Endothelial cell of umbilical vein (primary cell): Measurements from ENCODE around the gene ARSB. TPM values are rescaled to one million over a fixed set of nuclear protein-coding genes. Genes with fewer than 3 reads are reported as not detected.

Source experiments
- BruUV-seq: library from RNA; stranded (reverse); fragments of 400-500 nt; replicated peaks from 2 replicates; lab custom pipeline; 2021; lab: Mats Ljungman, UMichigan
- CTCF ChIA-PET: fragments of 300-600, 350-600 bp; sonication (Branson Sonifier 250); formaldehyde crosslinking; loops from one replicate; lab custom pipeline; 2021; ENCODE audit warnings: antibody characterized with exemption, inconsistent platforms; lab: Charles Lee
- POLR2A ChIA-PET: fragments of 300-600, 350-600 bp; sonication (Branson Sonifier 250); formaldehyde crosslinking; loops from one replicate; lab custom pipeline; 2021; ENCODE audit warnings: antibody characterized with exemption, inconsistent platforms; lab: Charles Lee
- DNase-seq: peaks from one replicate; pipeline ENCODE4 v3.0.0-alpha.2; 2011; ENCODE audit warnings: low read depth, low spot score
- FAIRE-seq: peaks from 2 replicates; lab custom pipeline; 2011; peaks lifted over from hg19 to GRCh38; lab: Jason Lieb, UNC
- H2AFZ ChIP-seq: 2 replicates; pipeline ENCODE4 v1.6.0; 2012; ENCODE audit warnings: low read depth, low read length, control low read depth, inconsistent platforms
- H3K27ac ChIP-seq: 2 replicates; pipeline ENCODE4 v1.5.1; 2011; ENCODE audit warnings: low read depth, mild to moderate bottlenecking, control low read depth, low read length, moderate library complexity; ENCODE audit not compliant: insufficient read depth
- H3K27me3 ChIP-seq, 2 experiments: 2 replicates each; pipeline versions ENCODE4 v1.6.0 to v1.6.1; 2011; ENCODE audit warnings: low read length in 2 of 2, mixed read lengths in 1 of 2; ENCODE audit not compliant: control insufficient read depth in 2 of 2, insufficient read depth in 2 of 2
- H3K36me3 ChIP-seq, 2 experiments: 2 replicates in 1 of 2; 3 replicates in 1 of 2; pipeline ENCODE4 v1.5.1; 2011; ENCODE audit warnings: low read length in 2 of 2, mild to moderate bottlenecking in 1 of 2, moderate library complexity in 1 of 2; ENCODE audit not compliant: control insufficient read depth in 2 of 2, insufficient read depth in 2 of 2; ENCODE audit errors: extremely low read depth in 1 of 2
- H3K4me1 ChIP-seq: 3 replicates; pipeline ENCODE4 v1.5.1; 2011; ENCODE audit warnings: mild to moderate bottlenecking, low read length; ENCODE audit not compliant: control insufficient read depth, insufficient read depth; ENCODE audit errors: extremely low read depth
- H3K4me2 ChIP-seq: 2 replicates; pipeline ENCODE4 v1.6.1; 2011; ENCODE audit warnings: low read length, control low read depth, mixed read lengths; ENCODE audit not compliant: insufficient read depth
- H3K4me3 ChIP-seq, 3 experiments: fragments of 200-600 bp in 1 of 3; sonication (generic), shearing (Covaris generic) in 1 of 3; replicated peaks in 1 of 3; 2 replicates each; pipeline ENCODE4 v1.5.1; 2011 to 2016; ENCODE audit warnings: control low read depth in 3 of 3, low read length in 3 of 3, mild to moderate bottlenecking in 2 of 3, inconsistent platforms in 1 of 3, low read depth in 1 of 3, moderate library complexity in 1 of 3; ENCODE audit not compliant: insufficient read depth in 1 of 3
- H3K79me2 ChIP-seq: 2 replicates; pipeline ENCODE4 v1.6.0; 2012; ENCODE audit warnings: low read length, inconsistent platforms; ENCODE audit not compliant: control insufficient read depth, insufficient read depth
- H3K9ac ChIP-seq: replicated peaks from 2 replicates; pipeline ENCODE3; 2011; ENCODE audit warnings: low read length, control low read depth; ENCODE audit not compliant: insufficient read depth; ENCODE audit errors: extremely low read depth
- H3K9me1 ChIP-seq: replicated peaks from 3 replicates; pipeline ENCODE4 v1.6.0; 2011; ENCODE audit warnings: mild to moderate bottlenecking, low read length; ENCODE audit not compliant: control insufficient read depth, insufficient read depth; ENCODE audit errors: extremely low read depth
- H3K9me3 ChIP-seq: replicated peaks from 2 replicates; pipeline ENCODE4 v1.5.1; 2012; ENCODE audit warnings: low read length, inconsistent platforms; ENCODE audit not compliant: control insufficient read depth, insufficient read depth
- H4K20me1 ChIP-seq: replicated peaks from 2 replicates; pipeline ENCODE3; 2011; ENCODE audit warnings: mild to moderate bottlenecking, low read length; ENCODE audit not compliant: control insufficient read depth, insufficient read depth; ENCODE audit errors: extremely low read depth
- FOS ChIP-seq: IDR thresholded peaks from 2 replicates; pipeline ENCODE4 v1.6.1; 2011; ENCODE audit warnings: mild to moderate bottlenecking, low read length, moderate library complexity, borderline replicate concordance; ENCODE audit not compliant: insufficient read depth
- JUN ChIP-seq: IDR thresholded peaks from 2 replicates; pipeline ENCODE4 v1.6.1; 2011; ENCODE audit warnings: borderline replicate concordance, low read depth; ENCODE audit not compliant: insufficient read length, insufficient read depth
- POLR2A ChIP-seq: IDR thresholded peaks from 2 replicates; pipeline ENCODE4 v1.6.1; 2012; ENCODE audit warnings: low read depth, mild to moderate bottlenecking, control low read depth, low read length
- POLR2AphosphoS5 ChIP-seq: IDR thresholded peaks from 2 replicates; pipeline ENCODE4 v1.6.1; 2012; ENCODE audit warnings: low read depth, mild to moderate bottlenecking, control low read depth, low read length, moderate library complexity; ENCODE audit not compliant: insufficient read depth
- dilution Hi-C: fragments of 300-500 bp; cut with MboI; formaldehyde crosslinking; loops from one replicate; pipeline ENCODE4 v1.15.0; 2019; ENCODE audit warnings: low sequenced_read_pairs; ENCODE audit not compliant: extremely low pct_ligation_motif_present
- intact Hi-C: fragments of 100-400 bp; cut with micrococcal nuclease; formaldehyde crosslinking; loops from one replicate; pipeline ENCODE4 v1.10.0; 2022
- polyA plus RNA-seq, 4 experiments: library from polyadenylated mRNA; depleted of rRNA in 3 of 4; stranded (reverse) in 3 of 4; unstranded in 1 of 4; fragments of >200 nt; gene quantifications; 2 replicates each; pipeline versions ENCODE4 v1.2.1 to v1.2.3, GENCODE V29; 2011 to 2012; ENCODE audit warnings: missing spikeins in 1 of 4
- total RNA-seq: library from RNA; stranded (reverse); gene quantifications from 2 replicates; pipeline ENCODE4 v1.2.3, GENCODE V29; 2021
- TF ChIP-seq, protein P1 (sequence below), 2 donors: IDR thresholded peaks; 1 replicate in 1 of 2; 2 replicates in 1 of 2; pipeline ENCODE4 v1.5.1; 2011; ENCODE audit warnings: low read length in 2 of 2, mild to moderate bottlenecking in 2 of 2, moderate library complexity in 2 of 2, control low read depth in 1 of 2, inconsistent platforms in 1 of 2, low read depth in 1 of 2; ENCODE audit not compliant: insufficient read depth in 1 of 2; ENCODE audit errors: extremely low read depth in 1 of 2

The ARSB gene
- total and polyA plus RNA-seq, 2 donors (not counting 3 experiments of a cell fraction or from before 2014, with no cell fraction given), result 17.2 to 25.8 TPM

GRCh38 chr5:78731884-78732283 is 253.2 kb downstream of the ARSB start:
- H3K4me1 ChIP-seq, result no peaks in the 10 kb centered on the region
- H3K9me1 ChIP-seq, result no peaks in the 10 kb centered on the region
- DNase-seq (no peak), FAIRE-seq (peak; percentile 49)
- H3K79me2 ChIP-seq, result no peaks in the 10 kb centered on the region
- H4K20me1 ChIP-seq, result no peaks in the 10 kb centered on the region
- ChIA-PET POLR2A (no interaction called here), CTCF (no interaction called here)
- H3K27me3 ChIP-seq, result no peaks in the 10 kb centered on the region
- dilution Hi-C loops (no loop called here), intact Hi-C loops (no loop called here)
- TF ChIP-seq POLR2A (no peak), FOS (no peak), JUN (no peak), POLR2AphosphoS5 (no peak)
- TF ChIP-seq, protein P1, sequence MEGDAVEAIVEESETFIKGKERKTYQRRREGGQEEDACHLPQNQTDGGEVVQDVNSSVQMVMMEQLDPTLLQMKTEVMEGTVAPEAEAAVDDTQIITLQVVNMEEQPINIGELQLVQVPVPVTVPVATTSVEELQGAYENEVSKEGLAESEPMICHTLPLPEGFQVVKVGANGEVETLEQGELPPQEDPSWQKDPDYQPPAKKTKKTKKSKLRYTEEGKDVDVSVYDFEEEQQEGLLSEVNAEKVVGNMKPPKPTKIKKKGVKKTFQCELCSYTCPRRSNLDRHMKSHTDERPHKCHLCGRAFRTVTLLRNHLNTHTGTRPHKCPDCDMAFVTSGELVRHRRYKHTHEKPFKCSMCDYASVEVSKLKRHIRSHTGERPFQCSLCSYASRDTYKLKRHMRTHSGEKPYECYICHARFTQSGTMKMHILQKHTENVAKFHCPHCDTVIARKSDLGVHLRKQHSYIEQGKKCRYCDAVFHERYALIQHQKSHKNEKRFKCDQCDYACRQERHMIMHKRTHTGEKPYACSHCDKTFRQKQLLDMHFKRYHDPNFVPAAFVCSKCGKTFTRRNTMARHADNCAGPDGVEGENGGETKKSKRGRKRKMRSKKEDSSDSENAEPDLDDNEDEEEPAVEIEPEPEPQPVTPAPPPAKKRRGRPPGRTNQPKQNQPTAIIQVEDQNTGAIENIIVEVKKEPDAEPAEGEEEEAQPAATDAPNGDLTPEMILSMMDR (IDR thresholded peaks at IDR 0.05; ENCODE audit: extremely low read depth in 1 of 2, insufficient read depth in 1 of 2, low read depth in 1 of 2, low read length in 2 of 2), result no peak
- no peak overlapping the region for H3K9ac ChIP-seq
- BruUV-seq, result no TSS peak
- no peaks in the 10 kb centered on the region for H3K9me3 ChIP-seq
- no peak overlapping the region for H3K27ac ChIP-seq
- no peak overlapping the region for H3K4me2 ChIP-seq
- no peak overlapping the region for H3K4me3 ChIP-seq
- H3K36me3 ChIP-seq, result no peaks in the 10 kb centered on the region
- H2AFZ ChIP-seq, result no peak overlapping the region
